Lung (tissue), 12 donors: Measurements from ENCODE around the gene TYW1. TPM values are rescaled to one million over a fixed set of nuclear protein-coding genes. Genes with fewer than 3 reads are reported as not detected.
"Not testable (repeated sequence)": the region's sequence is repeated elsewhere in the genome, so short reads cannot be mapped to it uniquely, and the experiment has no call there.

Experiments used
- ATAC-seq: fragments of 200-7000 bp; cut with Tn5 transposase; one replicate; pipeline ENCODE4 v1.9.1; 2020; ENCODE audit warnings: moderate number of reproducible peaks; ENCODE audit not compliant: insufficient read depth, low FRiP score
- DNase-seq, 3 donors: peaks; one replicate each; pipeline ENCODE4 v3.0.0-alpha.2; 2013 to 2017
- H3K27ac ChIP-seq, 2 donors: one replicate each; pipeline ENCODE4 v1.5.1; 2013; ENCODE audit warnings: mild to moderate bottlenecking in 2 of 2, moderate library complexity in 2 of 2, control low read depth in 1 of 2, inconsistent platforms in 1 of 2, low read depth in 1 of 2, low read length in 1 of 2
- H3K27me3 ChIP-seq, 3 donors: one replicate each; pipeline ENCODE4 v1.5.1; 2013; ENCODE audit warnings: low read length in 2 of 3; ENCODE audit not compliant: control insufficient read depth in 3 of 3, insufficient read depth in 3 of 3
- H3K36me3 ChIP-seq, 4 donors: one replicate each; pipeline ENCODE4 v1.5.1; 2013; ENCODE audit warnings: low read length in 4 of 4, mild to moderate bottlenecking in 1 of 4, moderate library complexity in 1 of 4; ENCODE audit not compliant: control insufficient read depth in 4 of 4, insufficient read depth in 4 of 4
- H3K4me1 ChIP-seq, 5 donors: one replicate each; pipeline ENCODE4 v1.5.1; 2013; ENCODE audit warnings: low read length in 5 of 5, mild to moderate bottlenecking in 2 of 5, moderate library complexity in 1 of 5; ENCODE audit not compliant: control insufficient read depth in 5 of 5, insufficient read depth in 5 of 5
- H3K4me3 ChIP-seq: one replicate; pipeline ENCODE4 v1.5.1; 2013; ENCODE audit warnings: mild to moderate bottlenecking, control low read depth, moderate library complexity
- H3K9ac ChIP-seq, 2 donors: one replicate each; pipeline ENCODE4 v1.5.1; 2013; ENCODE audit warnings: low read length in 2 of 2, control low read depth in 1 of 2; ENCODE audit not compliant: insufficient read depth in 1 of 2
- H3K9me3 ChIP-seq, 4 donors: one replicate each; pipeline ENCODE4 v1.5.1; 2013; ENCODE audit warnings: low read length in 3 of 4, mild to moderate bottlenecking in 1 of 4, moderate library complexity in 1 of 4; ENCODE audit not compliant: control insufficient read depth in 4 of 4, insufficient read depth in 3 of 4
- WGBS, 2 donors: extraction: QIAGEN DNeasy Blood & Tissue Kit; methylation state at CpG; one replicate each; pipeline ENCODE4 v1.1.7; 2013; 5-methylcytosine and 5-hydroxymethylcytosine counted together
- polyA plus RNA-seq, 2 donors: library from polyadenylated mRNA; stranded (reverse); fragments of 200-250 nt; gene quantifications; one replicate each; pipeline ENCODE4 v1.2.1, GENCODE V29; 2013
- total RNA-seq, 2 donors: library from RNA; depleted of rRNA in 1 of 2; stranded (reverse); fragments of >200 nt in 1 of 2; gene quantifications; one replicate each; pipeline ENCODE4 v1.2.1, GENCODE V29; 2014 to 2021
- TF ChIP-seq, protein P1 (sequence below): IDR thresholded peaks from 2 replicates; pipeline ENCODE4 v1.5.1; 2012; ENCODE audit warnings: mild to moderate bottlenecking; ENCODE audit errors: control extremely low read depth, extremely low read depth
- donor health status: control.
- donor health status: control.
- donor health status: Bipolar disorder and iron deficiency.
- donor health status: healthy.
- donor health status: DM: yes; HTN: yes; CAD: no.

TYW1 gene
- total and polyA plus RNA-seq, 4 donors: 6.1 to 27.1 (median 12.0) TPM

GRCh38 chr7:66994691-66995049, 2.0 kb upstream of the TYW1 start:
- H3K27me3 ChIP-seq, H3K4me1 ChIP-seq, H3K9me3 ChIP-seq: not testable (repeated sequence)
- TF ChIP-seq, protein P1, sequence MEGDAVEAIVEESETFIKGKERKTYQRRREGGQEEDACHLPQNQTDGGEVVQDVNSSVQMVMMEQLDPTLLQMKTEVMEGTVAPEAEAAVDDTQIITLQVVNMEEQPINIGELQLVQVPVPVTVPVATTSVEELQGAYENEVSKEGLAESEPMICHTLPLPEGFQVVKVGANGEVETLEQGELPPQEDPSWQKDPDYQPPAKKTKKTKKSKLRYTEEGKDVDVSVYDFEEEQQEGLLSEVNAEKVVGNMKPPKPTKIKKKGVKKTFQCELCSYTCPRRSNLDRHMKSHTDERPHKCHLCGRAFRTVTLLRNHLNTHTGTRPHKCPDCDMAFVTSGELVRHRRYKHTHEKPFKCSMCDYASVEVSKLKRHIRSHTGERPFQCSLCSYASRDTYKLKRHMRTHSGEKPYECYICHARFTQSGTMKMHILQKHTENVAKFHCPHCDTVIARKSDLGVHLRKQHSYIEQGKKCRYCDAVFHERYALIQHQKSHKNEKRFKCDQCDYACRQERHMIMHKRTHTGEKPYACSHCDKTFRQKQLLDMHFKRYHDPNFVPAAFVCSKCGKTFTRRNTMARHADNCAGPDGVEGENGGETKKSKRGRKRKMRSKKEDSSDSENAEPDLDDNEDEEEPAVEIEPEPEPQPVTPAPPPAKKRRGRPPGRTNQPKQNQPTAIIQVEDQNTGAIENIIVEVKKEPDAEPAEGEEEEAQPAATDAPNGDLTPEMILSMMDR: peak; percentile 26
- DNase-seq (peak; percentile 72 to 79 (median 76)), ATAC-seq (peak; percentile 66)
- 1 to 5% methylated on average over 9 of the region's 9 CpGs for WGBS, 2 donors
- Histone ChIP-seq H3K27ac (peak overlapping the region; percentile 98), H3K4me3 (peak overlapping the region; percentile 83), H3K9ac (peak overlapping the region; percentile 71 to 98), H3K36me3 (peaks cover 6 to 16% (median 10%) of the 10 kb centered on the region in 4 donors)

DNA sequence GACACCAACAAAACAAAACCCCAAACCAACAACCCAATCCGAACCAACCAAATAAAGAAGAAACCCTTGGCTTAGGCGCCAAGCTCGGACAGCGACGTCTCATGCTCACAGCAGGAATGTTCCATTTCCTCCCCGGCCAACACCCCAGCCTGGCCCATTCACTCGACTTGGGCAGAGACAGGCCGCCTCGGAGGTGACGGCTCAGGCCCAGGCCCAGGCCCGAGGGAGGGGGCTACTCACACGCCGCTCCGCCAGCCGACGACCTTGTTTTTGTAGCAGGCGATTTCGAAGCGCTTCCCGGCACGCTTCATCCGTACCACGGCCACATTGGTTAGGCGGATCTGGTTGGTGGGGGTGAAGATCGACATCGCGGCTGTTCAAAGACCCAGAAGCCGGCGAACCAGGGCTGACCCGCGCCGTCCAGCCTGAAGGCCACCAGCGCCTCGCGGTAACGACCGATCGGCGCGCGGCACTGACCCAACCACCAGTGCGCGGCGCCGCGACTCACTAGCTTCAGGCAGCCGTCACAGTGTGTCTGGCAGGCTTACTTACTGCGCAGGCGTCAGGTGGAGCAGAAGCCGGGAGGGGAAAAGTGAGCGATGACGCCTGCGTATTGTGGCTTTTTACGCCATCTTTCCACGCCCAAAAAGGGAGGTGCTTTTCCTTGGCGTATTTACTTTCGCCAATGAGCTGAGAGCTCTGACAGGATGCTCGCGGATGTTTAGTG, 1.4 kb upstream of the TYW1 start, which contains the start of gene SBDS:
TSS of gene SBDS (minus strand) at position 537 of the 727 bp plus-strand sequence. CDS start at position 368, 169 bp downstream.
- not testable (repeated sequence) for H3K4me1 ChIP-seq, H3K9me3 ChIP-seq, H3K27me3 ChIP-seq
- DNase-seq (peak; percentile 97 to 99 (median 99)), ATAC-seq (peak; percentile 71)
- WGBS, 2 donors: 0 to 1% methylated on average over 58 to 59 of the region's 59 CpGs
- H3K4me3 ChIP-seq: peak within 1 kb of the TSS; percentile 83
- peak within 1 kb of the TSS; percentile 71 to 98 for H3K9ac ChIP-seq
- H3K27ac ChIP-seq: peak within 1 kb of the TSS; percentile 98
- peaks cover 6 to 16% (median 10%) of the 10 kb centered on the region in 4 donors for H3K36me3 ChIP-seq

DNA sequence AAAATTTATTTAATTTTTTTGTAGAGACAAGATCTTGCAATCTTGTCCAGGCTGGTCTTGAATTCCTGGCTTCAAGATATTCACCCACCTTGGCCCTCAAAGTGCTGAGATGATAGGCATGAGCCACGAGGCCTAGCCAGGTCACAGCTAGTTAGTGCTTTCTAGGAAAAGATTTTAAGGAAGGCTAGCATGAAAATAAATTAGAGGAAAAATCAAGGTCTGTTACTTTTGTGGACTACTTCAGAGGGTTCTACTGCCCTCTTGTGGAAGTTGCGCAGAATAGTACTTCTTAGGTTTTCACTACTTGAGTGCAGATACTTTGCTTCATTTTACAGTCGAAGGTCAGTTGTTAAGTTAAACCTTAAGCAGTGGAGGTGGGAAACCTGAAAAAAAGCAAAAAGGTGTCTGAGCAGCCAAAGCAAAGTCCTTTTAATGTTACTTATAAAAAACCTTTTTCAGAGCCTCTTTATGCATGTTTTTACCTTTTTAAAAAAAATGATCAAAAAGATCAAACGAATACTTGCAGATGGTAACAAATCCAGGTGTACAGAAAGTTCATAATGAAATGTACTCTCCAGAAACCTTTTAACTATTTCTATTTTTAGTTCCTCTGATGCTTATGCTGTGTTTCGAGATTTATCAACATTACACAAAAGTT, 4.1 kb downstream of the TYW1 start:
- not testable (repeated sequence) for H3K9me3 ChIP-seq, H3K4me1 ChIP-seq, H3K4me3 ChIP-seq, H3K27ac ChIP-seq, H3K36me3 ChIP-seq, H3K27me3 ChIP-seq, ATAC-seq, H3K9ac ChIP-seq
- 45 to 63% methylated on average over 3 to 4 of the region's 5 CpGs for WGBS, 2 donors
- peak in 2 of 3 donors; percentile 2 to 41 for DNase-seq

- 93 to 94% methylated on average over 2 of the region's 2 CpGs for WGBS, 2 donors
- DNase-seq, H3K9me3 ChIP-seq, H3K4me3 ChIP-seq, H3K9ac ChIP-seq, ATAC-seq, H3K27ac ChIP-seq, H3K4me1 ChIP-seq, H3K27me3 ChIP-seq: not testable (repeated sequence)
- H3K36me3 ChIP-seq: peaks cover 0 to 13% (median 8%) of the 10 kb centered on the region in 4 donors
Measured at GRCh38 chr7:67004145-67004544, 7.5 kb downstream of the TYW1 start.

DNA sequence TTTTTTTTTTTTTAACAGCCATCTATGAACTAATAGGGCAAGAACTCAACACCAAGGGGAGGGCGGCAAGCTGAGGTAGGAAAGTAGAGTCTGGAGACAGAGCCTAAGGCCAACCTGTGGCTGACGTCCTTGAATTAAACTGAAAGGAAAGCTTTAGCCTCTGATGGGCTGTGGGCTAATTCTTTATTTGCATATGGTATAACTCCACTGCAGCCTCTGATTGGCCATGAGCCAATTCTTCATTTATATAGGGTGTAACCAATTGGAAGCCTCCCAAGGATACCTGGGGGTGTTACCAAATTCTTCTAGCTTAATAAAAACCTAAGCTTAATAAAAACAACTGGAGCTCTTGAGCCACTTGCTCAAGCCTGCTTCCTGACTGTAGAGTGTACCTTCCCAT, 10.3 kb downstream of the TYW1 start:
- Histone ChIP-seq H3K4me3 (no peak overlapping the region), H3K9me3 (no peaks in the 10 kb centered on the region), H3K27me3 (no peaks in the 10 kb centered on the region), H3K9ac (no peak overlapping the region), H3K4me1 (no peaks in the 10 kb centered on the region), H3K36me3 (peaks cover 0 to 15% (median 12%) of the 10 kb centered on the region in 4 donors), H3K27ac (no peak overlapping the region)
- TF ChIP-seq, protein P1: no peak
- ATAC-seq (no peak), DNase-seq (no peak)
- WGBS, 2 donors: 85 to 94% methylated on average over 2 of the region's 2 CpGs
